GM21360 (cell line): ENCODE measurements around the gene ASCL1.

Experiments used
- ATAC-seq: cut with Tn5 transposase; IDR thresholded peaks from one replicate; pipeline ENCODE4 v1.9.1; 2021; ENCODE audit warnings: mild to moderate bottlenecking, moderate library complexity; ENCODE audit not compliant: unreplicated experiment

The ASCL1 gene

GRCh38 chr12:102976609-102977280, 19.3 kb downstream of the ASCL1 start:
- no peak for ATAC-seq

GRCh38 chr12:102977945-102978706, 20.7 kb downstream of the ASCL1 start:
- ATAC-seq = no peak

GRCh38 chr12:102980350-102980749, 22.9 kb downstream of the ASCL1 start:
- ATAC-seq = no peak

- ATAC-seq = no peak
Measured at GRCh38 chr12:102990419-102990818, 32.9 kb downstream of the ASCL1 start.

GRCh38 chr12:102992297-102992696, 34.8 kb downstream of the ASCL1 start:
- ATAC-seq = no peak

- no peak for ATAC-seq
Measured at GRCh38 chr12:102992720-102993119, 35.2 kb downstream of the ASCL1 start.

- no peak for ATAC-seq
Measured at GRCh38 chr12:102993537-102993936, 36.1 kb downstream of the ASCL1 start.

- no peak for ATAC-seq
Measured at GRCh38 chr12:102995372-102995771, 37.9 kb downstream of the ASCL1 start.
